ENCODE results near the gene LARP1B.

Gene LARP1B

DNA sequence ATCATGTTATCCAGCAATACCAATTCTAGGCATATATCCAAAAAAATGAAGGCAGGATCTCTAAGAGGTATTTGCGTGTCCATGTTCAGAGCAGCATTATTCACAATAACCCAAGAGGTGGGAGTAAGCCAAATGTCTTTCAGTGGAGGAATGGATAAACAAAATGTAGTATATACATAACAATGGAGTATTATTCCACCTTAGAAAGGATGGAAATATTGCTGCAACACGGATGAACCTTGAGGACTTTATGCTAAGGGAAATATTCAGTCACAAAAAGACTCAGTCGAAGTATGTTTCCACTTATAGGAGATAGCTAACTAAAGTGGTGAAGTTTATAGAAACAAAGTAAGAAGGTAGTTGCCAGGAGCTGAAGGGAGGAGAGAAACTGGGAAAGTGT is 74.3 kb downstream of the LARP1B start:
- TF ChIP-seq GATA2 (IDR thresholded peaks at IDR 0.05; ENCODE audit: low read depth, low read length) (no peak), GATA3 (IDR thresholded peaks at IDR 0.05; ENCODE audit: low read depth, low read length) (no peak)

- TF ChIP-seq GATA2 (IDR thresholded peaks at IDR 0.05; ENCODE audit: low read depth, low read length) = no peak
- no peak for TF ChIP-seq GATA3 (IDR thresholded peaks at IDR 0.05; ENCODE audit: low read depth, low read length)
These were observed 80.8 kb downstream of the LARP1B start for GRCh38 chr4:128141866-128142265.

GRCh38 chr4:128145727-128146126 is 84.6 kb downstream of the LARP1B start:
- TF ChIP-seq GATA2 (IDR thresholded peaks at IDR 0.05; ENCODE audit: low read depth, low read length) = no peak
- TF ChIP-seq GATA3 (IDR thresholded peaks at IDR 0.05; ENCODE audit: low read depth, low read length) = no peak

DNA sequence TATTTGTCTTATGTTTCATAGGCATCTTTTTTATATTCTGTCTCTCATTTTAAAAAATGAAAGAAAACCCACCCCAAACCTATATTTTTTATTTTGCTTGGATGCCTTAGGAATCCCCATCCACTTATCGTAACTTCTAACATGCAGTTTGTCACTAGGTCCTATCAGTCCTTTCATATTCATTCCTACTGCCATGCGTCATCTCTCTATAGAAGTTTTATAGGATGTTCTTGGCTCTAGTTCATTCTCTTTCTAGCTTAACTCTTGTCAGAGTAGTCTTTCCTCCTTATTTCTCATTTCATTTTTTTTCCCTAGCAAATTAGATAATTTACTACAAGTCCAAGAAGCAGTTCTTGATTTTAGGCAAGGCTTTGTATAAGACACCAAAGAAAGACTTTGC is 92.7 kb downstream of the LARP1B start:
- TF ChIP-seq GATA2 (IDR thresholded peaks at IDR 0.05; ENCODE audit: low read depth, low read length) (no peak), GATA3 (IDR thresholded peaks at IDR 0.05; ENCODE audit: low read depth, low read length) (no peak)

- no peak for TF ChIP-seq GATA3 (IDR thresholded peaks at IDR 0.05; ENCODE audit: low read depth, low read length)
- no peak for TF ChIP-seq GATA2 (IDR thresholded peaks at IDR 0.05; ENCODE audit: low read depth, low read length)
These were observed 94.2 kb downstream of the LARP1B start for GRCh38 chr4:128155231-128155855.

DNA sequence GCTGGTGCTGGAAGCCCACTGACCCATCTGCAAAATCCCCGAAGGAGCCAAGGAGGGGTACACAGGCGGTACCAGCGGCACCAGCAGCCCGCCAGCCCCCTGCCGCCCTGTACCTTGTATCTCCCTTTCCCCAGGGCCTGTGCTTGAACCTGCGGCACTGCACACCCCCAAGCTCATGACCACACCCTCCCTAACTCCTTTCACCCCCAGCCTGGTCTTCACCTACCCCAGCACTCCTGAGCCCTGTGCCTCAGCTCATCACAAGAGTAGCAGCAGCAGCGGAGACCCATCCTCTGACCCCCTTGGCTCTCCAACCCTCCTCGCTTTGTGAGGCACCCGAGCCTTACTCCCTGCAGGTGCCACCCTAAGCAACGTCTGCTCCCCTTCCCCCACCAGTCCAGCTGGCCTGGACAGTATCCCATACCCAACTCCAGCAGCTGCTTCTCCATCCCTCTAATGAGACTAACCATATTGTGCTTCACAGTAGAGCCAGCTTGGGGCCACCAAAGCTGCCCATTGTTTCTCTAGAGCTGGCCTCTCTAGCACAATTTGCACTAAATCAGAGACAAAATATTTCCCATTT is 94.9 kb downstream of the LARP1B start:
- no peak for TF ChIP-seq GATA2 (IDR thresholded peaks at IDR 0.05; ENCODE audit: low read depth, low read length)
- TF ChIP-seq GATA3 (IDR thresholded peaks at IDR 0.05; ENCODE audit: low read depth, low read length) = no peak

DNA sequence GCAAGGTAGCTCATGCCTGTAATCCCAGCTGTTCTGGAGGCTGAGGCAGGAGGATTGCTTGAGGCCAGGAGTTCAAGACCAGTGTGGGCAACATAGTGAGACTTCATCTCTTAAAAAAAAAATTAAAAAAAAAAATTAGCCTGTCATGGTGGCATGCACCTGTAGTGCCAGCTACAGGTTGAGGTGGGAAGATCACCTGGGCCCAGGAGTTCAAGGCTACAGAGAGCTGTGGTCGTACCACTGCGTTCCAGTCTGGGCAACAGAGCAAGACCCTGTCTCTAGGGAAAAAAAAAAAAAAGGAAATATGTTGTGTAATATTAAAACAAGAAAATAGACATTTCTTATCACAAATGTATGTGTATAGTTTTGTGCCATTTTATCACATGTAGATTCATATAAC is 97.8 kb downstream of the LARP1B start:
- no peak for TF ChIP-seq GATA3 (IDR thresholded peaks at IDR 0.05; ENCODE audit: low read depth, low read length)
- no peak for TF ChIP-seq GATA2 (IDR thresholded peaks at IDR 0.05; ENCODE audit: low read depth, low read length)

DNA sequence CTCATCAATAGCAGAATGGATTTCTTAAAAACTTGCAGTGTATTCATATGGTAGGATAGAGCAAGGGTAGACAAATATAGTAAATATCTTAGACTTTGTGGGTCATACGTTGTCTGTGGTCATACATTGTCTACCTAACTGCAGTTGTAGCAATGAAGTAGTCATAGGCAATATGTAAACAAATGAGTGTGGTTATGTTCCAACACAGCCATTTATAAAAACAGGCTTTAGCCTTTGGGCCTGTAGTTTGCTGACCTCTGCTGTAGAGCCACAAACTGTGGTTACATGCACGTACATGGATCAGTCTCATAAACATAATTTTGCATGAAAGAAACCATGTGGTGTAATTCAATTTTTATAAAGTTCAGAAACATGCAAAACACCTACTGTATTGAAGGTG is 98.9 kb downstream of the LARP1B start:
- TF ChIP-seq GATA2 (IDR thresholded peaks at IDR 0.05; ENCODE audit: low read depth, low read length) (no peak), GATA3 (IDR thresholded peaks at IDR 0.05; ENCODE audit: low read depth, low read length) (no peak)

DNA sequence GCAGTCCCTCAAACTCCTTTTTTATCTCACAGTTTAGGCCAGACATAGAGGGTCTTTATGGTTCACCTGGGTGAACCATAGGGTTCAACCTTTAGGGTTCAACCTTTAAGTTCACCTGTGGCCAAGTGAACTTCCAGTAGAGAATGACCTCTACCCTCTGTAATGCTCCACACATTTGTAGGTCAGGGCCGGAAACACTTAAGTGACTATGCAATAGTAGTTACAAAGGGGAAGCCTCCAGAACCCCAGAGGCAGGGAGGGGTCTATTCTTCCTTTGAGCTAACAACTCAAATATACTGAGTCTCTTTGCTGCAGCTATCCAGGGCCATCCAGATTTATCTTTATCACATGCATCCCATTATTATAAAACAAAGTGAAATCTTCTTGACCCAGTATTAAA is 100.0 kb downstream of the LARP1B start:
- TF ChIP-seq GATA3 (IDR thresholded peaks at IDR 0.05; ENCODE audit: low read depth, low read length) (no peak), GATA2 (IDR thresholded peaks at IDR 0.05; ENCODE audit: low read depth, low read length) (no peak)

- TF ChIP-seq GATA2 (IDR thresholded peaks at IDR 0.05; ENCODE audit: low read depth, low read length) (no peak), GATA3 (IDR thresholded peaks at IDR 0.05; ENCODE audit: low read depth, low read length) (no peak)
These were observed 101.3 kb downstream of the LARP1B start for GRCh38 chr4:128162434-128162833.

DNA sequence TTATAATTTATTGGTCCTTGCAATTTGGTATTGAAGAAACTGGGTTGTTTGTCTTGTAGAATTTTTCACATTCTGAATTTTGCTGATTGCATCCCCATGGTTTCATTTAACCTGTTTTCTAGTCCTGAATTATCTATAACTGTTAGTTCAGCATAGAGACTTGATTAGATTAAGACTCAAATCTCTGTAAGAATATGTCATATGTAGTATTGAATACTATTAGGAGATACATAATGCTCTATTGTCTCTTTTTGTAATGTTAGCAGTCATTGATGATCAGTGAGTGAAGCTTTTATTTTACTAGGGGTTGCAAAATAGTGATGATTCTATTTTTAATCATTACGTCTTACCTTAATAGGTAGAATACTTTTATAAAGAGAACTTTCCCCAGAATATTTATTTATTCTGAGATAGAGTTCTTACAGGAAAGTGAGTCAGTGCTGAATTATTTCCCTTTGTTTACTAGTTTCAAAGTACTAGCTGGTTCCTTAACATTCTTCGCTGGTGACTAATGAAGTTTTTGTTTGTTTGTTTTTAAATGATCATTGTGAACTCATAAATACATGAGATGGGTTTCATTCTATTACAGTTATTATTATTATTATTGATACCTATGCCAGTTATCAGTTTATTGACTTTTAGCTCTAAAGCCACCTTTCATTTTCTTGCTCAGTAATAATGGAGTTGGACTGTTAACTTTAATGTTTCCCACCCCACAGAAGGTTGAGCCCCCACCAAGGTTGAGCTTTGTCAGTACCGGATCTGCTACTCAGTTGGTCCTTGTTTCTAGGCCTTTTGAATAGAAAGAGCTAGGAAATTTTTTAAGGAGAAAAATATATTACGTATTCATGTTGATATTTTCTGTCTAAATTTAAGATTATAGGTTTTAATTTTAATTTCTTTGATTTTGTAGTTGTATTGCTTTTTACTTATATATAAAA is 102.3 kb downstream of the LARP1B start:
- TF ChIP-seq GATA2 (IDR thresholded peaks at IDR 0.05; ENCODE audit: low read depth, low read length) = no peak
- TF ChIP-seq GATA3 (IDR thresholded peaks at IDR 0.05; ENCODE audit: low read depth, low read length) = no peak

DNA sequence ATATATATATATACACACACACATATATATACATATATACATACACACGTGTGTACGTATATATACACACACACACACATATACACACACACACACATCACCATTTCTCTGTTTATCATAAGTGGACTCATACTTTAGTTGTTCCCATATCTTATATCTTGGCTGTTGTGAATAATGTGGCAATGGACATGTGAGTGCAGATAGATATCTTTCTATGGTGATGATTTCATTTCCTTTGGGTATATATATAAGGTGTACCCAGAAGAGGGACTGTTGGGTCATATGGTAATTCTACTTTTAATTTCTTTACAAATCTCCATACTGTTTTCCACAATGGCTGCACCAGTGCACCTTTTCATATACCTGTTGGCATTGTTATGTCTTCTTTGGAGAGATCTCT is 105.9 kb downstream of the LARP1B start:
- TF ChIP-seq GATA3 (IDR thresholded peaks at IDR 0.05; ENCODE audit: low read depth, low read length) (no peak), GATA2 (IDR thresholded peaks at IDR 0.05; ENCODE audit: low read depth, low read length) (no peak)

DNA sequence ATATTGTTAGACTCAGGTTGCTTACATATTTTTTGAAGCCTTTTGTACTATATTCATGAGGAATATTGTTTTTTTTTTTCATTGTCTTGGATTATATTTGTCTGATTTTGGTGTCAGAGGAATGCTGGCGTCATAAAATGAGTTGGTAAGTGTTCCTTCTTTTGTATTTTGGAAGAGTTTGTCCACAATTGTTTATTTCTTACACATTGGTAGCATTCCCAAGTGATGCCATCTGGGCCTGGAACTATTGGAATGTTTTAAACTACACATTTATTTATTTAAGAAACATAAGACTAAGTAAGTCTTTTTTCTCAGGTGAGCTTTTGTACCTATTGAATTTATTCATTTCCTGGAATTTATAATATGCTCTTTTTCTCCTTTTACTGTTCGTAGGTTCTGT is 107.6 kb downstream of the LARP1B start:
- TF ChIP-seq GATA3 (IDR thresholded peaks at IDR 0.05; ENCODE audit: low read depth, low read length) (no peak), GATA2 (IDR thresholded peaks at IDR 0.05; ENCODE audit: low read depth, low read length) (no peak)

- TF ChIP-seq GATA2 (IDR thresholded peaks at IDR 0.05; ENCODE audit: low read depth, low read length) (no peak), GATA3 (IDR thresholded peaks at IDR 0.05; ENCODE audit: low read depth, low read length) (no peak)
These were observed 108.1 kb downstream of the LARP1B start for GRCh38 chr4:128169245-128169644.

- TF ChIP-seq GATA3 (IDR thresholded peaks at IDR 0.05; ENCODE audit: low read depth, low read length) (no peak), GATA2 (IDR thresholded peaks at IDR 0.05; ENCODE audit: low read depth, low read length) (no peak)
These were observed 115.5 kb downstream of the LARP1B start for GRCh38 chr4:128176643-128177042.

Measured in SH-SY5Y (cell line).